OCI-LY7 (cell line): ENCODE data around the gene GPS1. TPM values are rescaled to one million over a fixed set of nuclear protein-coding genes. Genes with fewer than 3 reads are reported as not detected.

Experiments used
- BruUV-seq: library from RNA; stranded (reverse); fragments of 400-500 nt; replicated peaks from 2 replicates; lab custom pipeline; 2021; lab: Mats Ljungman, UMichigan
- CTCF ChIA-PET: fragments of 300-600 bp; sonication (Branson Sonifier 250); formaldehyde crosslinking; loops from one replicate; lab custom pipeline; 2022; ENCODE audit warnings: antibody characterized with exemption; ENCODE audit not compliant: unreplicated experiment; lab: Charles Lee
- POLR2A ChIA-PET: fragments of 300-600 bp; sonication (Branson Sonifier 250); formaldehyde crosslinking; loops from one replicate; lab custom pipeline; 2022; ENCODE audit warnings: antibody characterized with exemption; lab: Charles Lee
- DNase-seq: peaks from one replicate; pipeline ENCODE4 v3.0.0-alpha.2; 2015; ENCODE audit warnings: low spot score
- H2AFZ ChIP-seq: fragments of 200-600 bp; sonication (generic), shearing (Covaris generic); 2 replicates; pipeline ENCODE4 v1.6.1; 2014; ENCODE audit warnings: mild to moderate bottlenecking, antibody characterized with exemption, low read length, moderate library complexity
- H3K27ac ChIP-seq: fragments of 200-600 bp; sonication (generic); 2 replicates; pipeline ENCODE4 v1.5.1; 2014; ENCODE audit warnings: mixed run types, low read depth, mild to moderate bottlenecking, moderate library complexity, low read length, inconsistent platforms; ENCODE audit not compliant: poor library complexity, severe bottlenecking
- H3K36me3 ChIP-seq: fragments of 200-600 bp; sonication (generic); 2 replicates; pipeline ENCODE4 v1.6.1; 2014; ENCODE audit warnings: mild to moderate bottlenecking, antibody characterized with exemption, low read length, moderate library complexity, mixed read lengths; ENCODE audit not compliant: insufficient read depth
- H3K4me1 ChIP-seq: fragments of 200-600 bp; sonication (generic); 2 replicates; pipeline ENCODE4 v1.5.1; 2014; ENCODE audit warnings: mild to moderate bottlenecking, low read length; ENCODE audit not compliant: insufficient read depth, poor library complexity, severe bottlenecking
- H3K4me2 ChIP-seq: fragments of 200-600 bp; sonication (generic); 2 replicates; pipeline ENCODE4 v1.6.1; 2014; ENCODE audit warnings: mild to moderate bottlenecking, low read length
- H3K4me3 ChIP-seq: fragments of 200-600 bp; sonication (generic); 2 replicates; pipeline ENCODE4 v1.5.1; 2014; ENCODE audit warnings: mild to moderate bottlenecking, low read depth, low read length; ENCODE audit not compliant: poor library complexity, severe bottlenecking
- H3K79me2 ChIP-seq: fragments of 200-600 bp; sonication (generic); 2 replicates; pipeline ENCODE4 v1.6.1; 2016; ENCODE audit warnings: low read depth, mild to moderate bottlenecking, low read length, moderate library complexity, mixed read lengths; ENCODE audit not compliant: insufficient read depth
- H3K9me2 ChIP-seq: fragments of 200-600 bp; sonication (generic); 2 replicates; pipeline ENCODE4 v1.6.1; 2016; ENCODE audit warnings: mild to moderate bottlenecking, low read length, mixed read lengths; ENCODE audit not compliant: insufficient read depth
- H3K9me3 ChIP-seq: fragments of 200-600 bp; sonication (generic); 2 replicates; pipeline ENCODE4 v1.6.1; 2014; ENCODE audit warnings: mild to moderate bottlenecking, mixed run types, low read length, mixed read lengths
- H4K20me1 ChIP-seq: fragments of 200-600 bp; sonication (generic); 2 replicates; pipeline ENCODE4 v1.6.1; 2014; ENCODE audit warnings: mild to moderate bottlenecking, antibody characterized with exemption, low read length, moderate library complexity, mixed read lengths; ENCODE audit not compliant: insufficient read depth
- EZH2phosphoT487 ChIP-seq: fragments of 200-600 bp; sonication (generic); IDR thresholded peaks from 2 replicates; pipeline ENCODE4 v1.6.1; 2018; ENCODE audit warnings: low read depth, borderline replicate concordance, mild to moderate bottlenecking, mixed run types, antibody characterized with exemption, low read length, moderate library complexity, mixed read lengths
- intact Hi-C: fragments of 100-400 bp; cut with micrococcal nuclease; formaldehyde crosslinking; loops from one replicate; pipeline ENCODE4 v1.10.0; 2022; ENCODE audit not compliant: unreplicated experiment
- total RNA-seq, 2 experiments: library from RNA; depleted of rRNA in 1 of 2; stranded (reverse); fragments of >200 nt in 1 of 2; shearing (Covaris generic) in 1 of 2; gene quantifications; 2 replicates each; pipeline ENCODE4 v1.2.3, GENCODE V29; 2014 to 2022
- TF ChIP-seq, protein P1 (sequence below): fragments of 200-600 bp; sonication (generic); conservative IDR thresholded peaks from 2 replicates; pipeline ENCODE4 v1.5.1; 2014; ENCODE audit warnings: mild to moderate bottlenecking, antibody characterized with exemption, low read length, moderate library complexity, mixed read lengths

Gene GPS1
- total RNA-seq, 2 experiments from 2014 or later = 133 to 169 TPM

DNA sequence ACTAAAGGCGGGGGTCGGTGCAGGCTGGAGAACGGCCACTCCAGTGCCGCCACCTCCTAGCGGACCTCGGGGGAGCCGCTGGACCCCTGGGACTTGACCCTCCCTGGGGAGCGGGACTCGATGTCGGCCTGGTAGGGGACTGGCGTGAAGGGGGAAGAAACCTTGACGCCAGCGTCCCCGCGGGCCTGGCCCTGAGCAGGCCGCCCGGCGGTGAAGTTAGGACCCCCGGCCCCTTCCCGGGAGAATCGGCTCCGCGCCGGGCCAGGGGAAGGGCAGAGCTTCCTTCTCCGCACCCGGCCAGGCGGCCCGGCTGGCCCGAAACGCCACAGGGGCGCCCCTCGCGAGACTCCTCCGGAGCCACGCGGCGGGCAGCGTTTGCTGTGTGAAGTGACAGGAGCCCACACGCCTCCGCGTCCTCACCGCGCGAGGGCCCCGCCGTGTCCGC, 13.5 kb downstream of the GPS1 start:
- TF ChIP-seq EZH2phosphoT487 = no peak
- TF ChIP-seq, protein P1, sequence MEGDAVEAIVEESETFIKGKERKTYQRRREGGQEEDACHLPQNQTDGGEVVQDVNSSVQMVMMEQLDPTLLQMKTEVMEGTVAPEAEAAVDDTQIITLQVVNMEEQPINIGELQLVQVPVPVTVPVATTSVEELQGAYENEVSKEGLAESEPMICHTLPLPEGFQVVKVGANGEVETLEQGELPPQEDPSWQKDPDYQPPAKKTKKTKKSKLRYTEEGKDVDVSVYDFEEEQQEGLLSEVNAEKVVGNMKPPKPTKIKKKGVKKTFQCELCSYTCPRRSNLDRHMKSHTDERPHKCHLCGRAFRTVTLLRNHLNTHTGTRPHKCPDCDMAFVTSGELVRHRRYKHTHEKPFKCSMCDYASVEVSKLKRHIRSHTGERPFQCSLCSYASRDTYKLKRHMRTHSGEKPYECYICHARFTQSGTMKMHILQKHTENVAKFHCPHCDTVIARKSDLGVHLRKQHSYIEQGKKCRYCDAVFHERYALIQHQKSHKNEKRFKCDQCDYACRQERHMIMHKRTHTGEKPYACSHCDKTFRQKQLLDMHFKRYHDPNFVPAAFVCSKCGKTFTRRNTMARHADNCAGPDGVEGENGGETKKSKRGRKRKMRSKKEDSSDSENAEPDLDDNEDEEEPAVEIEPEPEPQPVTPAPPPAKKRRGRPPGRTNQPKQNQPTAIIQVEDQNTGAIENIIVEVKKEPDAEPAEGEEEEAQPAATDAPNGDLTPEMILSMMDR = 0 out of 2 replicates have a peak, but pooled peaks have one; percentile 13
- H4K20me1 ChIP-seq = no peaks in the 10 kb centered on the region; the same call in 1 of the 2 replicates
- H2AFZ ChIP-seq = no peak overlapping the region
- DNase-seq = no peak
- no peaks in the 10 kb centered on the region for H3K9me3 ChIP-seq
- intact Hi-C loops = no loop called here
- H3K79me2 ChIP-seq = peaks cover 18% of the 10 kb centered on the region; the same call in 1 of the 2 replicates
- H3K9me2 ChIP-seq = no peaks in the 10 kb centered on the region
- H3K4me2 ChIP-seq = peak overlapping the region; percentile 96
- ChIA-PET POLR2A (no interaction called here), CTCF (interaction anchor here (0.9 kb wide), 1 partner anchor 28 kb away, joined by 3 read pairs; the partner anchor contains the start of gene DCXR)
- peaks cover 40% of the 10 kb centered on the region for H3K36me3 ChIP-seq
- peak overlapping the region; percentile 97 for H3K4me3 ChIP-seq
- peak overlapping the region; percentile 42 for H3K27ac ChIP-seq
- no TSS peak for BruUV-seq
- H3K4me1 ChIP-seq = peaks cover 19% of the 10 kb centered on the region

GRCh38 chr17:82065638-82066303, 14.1 kb downstream of the GPS1 start, which contains the start of gene DUS1L:
Gene DUS1L, minus strand, starts transcription at chr17:82065804. Its CDS starts 745 bp downstream, at chr17:82065059.
- Histone ChIP-seq H3K36me3 (peaks cover 34% of the 10 kb centered on the region), H4K20me1 (no peaks in the 10 kb centered on the region; the same call in 1 of the 2 replicates), H3K9me3 (no peaks in the 10 kb centered on the region), H2AFZ (peak within 1 kb of the TSS; percentile 78), H3K4me3 (peak within 1 kb of the TSS; percentile 97), H3K79me2 (peaks cover 18% of the 10 kb centered on the region; the same call in 1 of the 2 replicates), H3K4me2 (peak within 1 kb of the TSS; percentile 96), H3K27ac (peak within 1 kb of the TSS; percentile 42), H3K4me1 (peaks cover 19% of the 10 kb centered on the region), H3K9me2 (no peaks in the 10 kb centered on the region)
- intact Hi-C loops = no loop called here
- DNase-seq = peak; percentile 84
- no peak for TF ChIP-seq EZH2phosphoT487
- TF ChIP-seq, protein P1 = no peak
- POLR2A ChIA-PET = interaction anchor here (0.8 to 1.0 kb wide), 3 partner anchors 11 to 40 kb away, joined by 3 to 5 read pairs (median 3); no protein-coding TSS in a partner anchor
- TSS peak; percentile 95 for BruUV-seq
- CTCF ChIA-PET = no interaction called here
